Body of pancreas (tissue), 4 donors: ENCODE results near the gene PAPOLG. TPM values are rescaled to one million over a fixed set of nuclear protein-coding genes. Genes with fewer than 3 reads are reported as not detected.

ENCODE experiments used
- ATAC-seq: fragments of 150-250 bp; one replicate; pipeline ENCODE4 v1.9.1; 2016
- DNase-seq, 4 donors: peaks; one replicate each; pipeline ENCODE4 v3.0.0-alpha.2; 2019
- H3K27ac ChIP-seq, 4 donors: fragments of 200-600 bp; sonication (generic); 1 replicate in 3 of 4; 2 replicates in 1 of 4; pipeline versions ENCODE4 v1.5.1 to v1.6.1; 2016 to 2019; ENCODE audit warnings: mild to moderate bottlenecking in 1 of 4, mixed read lengths in 1 of 4, moderate library complexity in 1 of 4
- H3K27me3 ChIP-seq, 2 donors: fragments of 200-600 bp; sonication (generic); one replicate each; pipeline ENCODE4 v1.6.0; 2016; ENCODE audit warnings: mild to moderate bottlenecking in 1 of 2
- H3K36me3 ChIP-seq, 2 donors: fragments of 200-600 bp; sonication (generic); replicated peaks in 1 of 2; 2 replicates each; pipeline ENCODE4 v1.5.1; 2016; ENCODE audit warnings: low read depth in 2 of 2; ENCODE audit not compliant: insufficient read depth in 1 of 2
- H3K4me1 ChIP-seq: fragments of 200-600 bp; sonication (generic); one replicate; pipeline ENCODE4 v1.6.0; 2016
- H3K4me3 ChIP-seq, 2 donors: fragments of 200-600 bp; sonication (generic); 1 replicate in 1 of 2; 2 replicates in 1 of 2; pipeline ENCODE4 v1.5.1; 2016 to 2019
- H3K9me3 ChIP-seq, 3 donors: fragments of 200-600 bp; sonication (generic); 1 replicate in 2 of 3; 2 replicates in 1 of 3; pipeline ENCODE4 v1.5.1; 2016
- POLR2A ChIP-seq, 3 donors: fragments of 450-650 bp; IDR thresholded peaks; one replicate each; pipeline ENCODE4 v1.6.1; 2016; ENCODE audit warnings: antibody characterized with exemption in 3 of 3, mild to moderate bottlenecking in 2 of 3
- WGBS, 2 donors: methylation state at CpG; one replicate each; pipeline ENCODE4 v1.1.5; 2017; 5-methylcytosine and 5-hydroxymethylcytosine counted together
- intact Hi-C: fragments of 100-400 bp; cut with DNase I; formaldehyde crosslinking; loops from one replicate; pipeline ENCODE4 v1.15.1; 2023
- total RNA-seq, 2 donors: library from RNA; depleted of rRNA; stranded (reverse); fragments of >200 nt; gene quantifications; one replicate each; pipeline ENCODE4 v1.1.0, GENCODE V29; 2016
- TF ChIP-seq, protein P1 (sequence below), 7 experiments: fragments of 450-650 bp in 4 of 7; fragments of 200-600 bp in 3 of 7; sonication (generic) in 3 of 7; IDR thresholded peaks; one replicate each; pipeline ENCODE4 v1.5.1; 2016 to 2019; ENCODE audit warnings: antibody characterized with exemption in 7 of 7

Gene PAPOLG
- 1 to 10 TPM; 4.0 to 6.5 TPM for total RNA-seq

GRCh38 chr2:60756097-60757087, at the start of gene PAPOLG:
Gene PAPOLG (plus strand): TSS chr2:60756268. CDS start chr2:60756479, 211 bp downstream.
- Histone ChIP-seq H3K36me3 (peaks cover 0 to 2% of the 10 kb centered on the region in 2 donors), H3K27me3 (no peaks in the 10 kb centered on the region), H3K4me3 (peak within 1 kb of the TSS; percentile 87 to 90), H3K27ac (peak within 1 kb of the TSS; percentile 65 to 92 (median 84)), H3K4me1 (peaks cover 24% of the 10 kb centered on the region), H3K9me3 (no peaks in the 10 kb centered on the region)
- intact Hi-C loops = no loop called here
- peak; percentile 95 to 99 (median 97) for DNase-seq
- TF ChIP-seq, protein P1, sequence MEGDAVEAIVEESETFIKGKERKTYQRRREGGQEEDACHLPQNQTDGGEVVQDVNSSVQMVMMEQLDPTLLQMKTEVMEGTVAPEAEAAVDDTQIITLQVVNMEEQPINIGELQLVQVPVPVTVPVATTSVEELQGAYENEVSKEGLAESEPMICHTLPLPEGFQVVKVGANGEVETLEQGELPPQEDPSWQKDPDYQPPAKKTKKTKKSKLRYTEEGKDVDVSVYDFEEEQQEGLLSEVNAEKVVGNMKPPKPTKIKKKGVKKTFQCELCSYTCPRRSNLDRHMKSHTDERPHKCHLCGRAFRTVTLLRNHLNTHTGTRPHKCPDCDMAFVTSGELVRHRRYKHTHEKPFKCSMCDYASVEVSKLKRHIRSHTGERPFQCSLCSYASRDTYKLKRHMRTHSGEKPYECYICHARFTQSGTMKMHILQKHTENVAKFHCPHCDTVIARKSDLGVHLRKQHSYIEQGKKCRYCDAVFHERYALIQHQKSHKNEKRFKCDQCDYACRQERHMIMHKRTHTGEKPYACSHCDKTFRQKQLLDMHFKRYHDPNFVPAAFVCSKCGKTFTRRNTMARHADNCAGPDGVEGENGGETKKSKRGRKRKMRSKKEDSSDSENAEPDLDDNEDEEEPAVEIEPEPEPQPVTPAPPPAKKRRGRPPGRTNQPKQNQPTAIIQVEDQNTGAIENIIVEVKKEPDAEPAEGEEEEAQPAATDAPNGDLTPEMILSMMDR (IDR thresholded peaks at IDR 0.05) = no peak
- peak in 2 of 3 donors; percentile 73 to 81 for TF ChIP-seq POLR2A (IDR thresholded peaks at IDR 0.05)
- 0 to 1% methylated on average over 35 to 58 of the region's 58 CpGs for WGBS, 2 donors
- peak; percentile 99 for ATAC-seq

DNA sequence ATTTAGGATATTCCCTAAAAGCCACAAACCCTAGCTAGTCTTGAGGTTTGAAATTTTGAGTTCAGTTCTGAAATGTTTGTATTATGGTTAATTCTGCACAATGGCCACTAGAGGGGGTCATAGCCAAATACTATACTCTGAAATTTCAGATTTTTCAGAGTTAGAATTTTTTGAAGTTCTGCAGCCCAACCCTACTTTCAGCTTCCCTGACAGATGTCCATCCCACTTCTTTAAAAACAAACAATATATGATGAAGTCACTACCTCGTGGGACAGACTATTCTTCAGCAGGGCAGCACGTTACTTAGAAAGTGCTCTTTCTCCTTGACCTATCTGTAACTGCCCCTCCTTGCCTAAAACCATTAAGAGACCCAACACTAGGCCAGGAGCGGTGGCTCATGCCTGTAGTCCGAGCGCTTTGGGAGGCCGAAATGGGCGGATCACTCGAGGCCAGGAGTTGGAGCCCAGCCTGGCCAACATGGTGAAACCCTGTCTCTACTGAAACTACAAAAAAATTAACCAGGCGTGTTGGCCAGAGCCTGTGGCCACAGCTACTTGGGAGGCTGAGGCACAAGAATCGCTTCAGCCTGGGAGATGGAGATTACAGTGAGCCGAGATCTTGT, 48.2 kb upstream of the PAPOLG start:
- WGBS, 2 donors = 31 to 41% methylated on average over 11 of the region's 11 CpGs
- no peak overlapping the region for H3K27ac ChIP-seq
- no peaks in the 10 kb centered on the region for H3K4me1 ChIP-seq
- no peaks in the 10 kb centered on the region for H3K36me3 ChIP-seq
- peak in 1 of 4 donors; percentile 8 for DNase-seq
- TF ChIP-seq POLR2A (IDR thresholded peaks at IDR 0.05) = no peak
- TF ChIP-seq, protein P1 (IDR thresholded peaks at IDR 0.05) = peak; percentile 49 to 72 (median 64)
- intact Hi-C loops = loop anchor here (5.0 kb wide), 1 partner anchor 294 kb away; no protein-coding TSS in a partner anchor
- no peaks in the 10 kb centered on the region for H3K27me3 ChIP-seq
- no peaks in the 10 kb centered on the region for H3K9me3 ChIP-seq
- peak; percentile 47 for ATAC-seq
- H3K4me3 ChIP-seq = no peak overlapping the region

GRCh38 chr2:60708630-60709320, 47.3 kb upstream of the PAPOLG start:
- H3K36me3 ChIP-seq = no peaks in the 10 kb centered on the region
- no peak for TF ChIP-seq POLR2A (IDR thresholded peaks at IDR 0.05)
- TF ChIP-seq, protein P1 (IDR thresholded peaks at IDR 0.05) = no peak
- H3K27me3 ChIP-seq = no peaks in the 10 kb centered on the region
- intact Hi-C loops = loop anchor here (5.0 kb wide), 1 partner anchor 294 kb away; no protein-coding TSS in a partner anchor
- ATAC-seq (no peak), DNase-seq (no peak)
- no peaks in the 10 kb centered on the region for H3K4me1 ChIP-seq
- H3K9me3 ChIP-seq = no peaks in the 10 kb centered on the region
- H3K4me3 ChIP-seq = no peak overlapping the region
- H3K27ac ChIP-seq = no peak overlapping the region
- 83 to 84% methylated on average over 6 to 7 of the region's 7 CpGs for WGBS, 2 donors

GRCh38 chr2:60710707-60711106, 45.4 kb upstream of the PAPOLG start:
- WGBS, 2 donors = 66 to 74% methylated on average over 4 of the region's 4 CpGs
- Histone ChIP-seq H3K36me3 (no peaks in the 10 kb centered on the region), H3K4me1 (no peaks in the 10 kb centered on the region), H3K27me3 (no peaks in the 10 kb centered on the region), H3K4me3 (no peak overlapping the region), H3K27ac (peak overlapping the region in 1 of 4 donors; percentile 59), H3K9me3 (no peaks in the 10 kb centered on the region)
- intact Hi-C loops = no loop called here
- DNase-seq = peak in 1 of 4 donors; percentile 57
- ATAC-seq = no peak
- TF ChIP-seq, protein P1 (IDR thresholded peaks at IDR 0.05) = no peak
- peak in 1 of 3 donors; percentile 37 for TF ChIP-seq POLR2A (IDR thresholded peaks at IDR 0.05)
